ENCODE results near the gene NVL. TPM values are rescaled to one million over a fixed set of nuclear protein-coding genes. Genes with fewer than 3 reads are reported as not detected.

Gene NVL
- total and polyA plus RNA-seq, 4 donors = 5.3 to 14.0 (median 11.0) TPM

GRCh38 chr1:224331824-224332223 lies 1.9 kb upstream of the NVL start (continued):
- no peak for TF ChIP-seq REST (IDR thresholded peaks at IDR 0.05)
- no peak for TF ChIP-seq NR2F2 (IDR thresholded peaks at IDR 0.05)
- no peak for TF ChIP-seq ATF3 (IDR thresholded peaks at IDR 0.05)
- no peak for TF ChIP-seq MAX (IDR thresholded peaks at IDR 0.05)
- no peak for TF ChIP-seq YY1 (IDR thresholded peaks at IDR 0.05)
- no peak for TF ChIP-seq SP1 (IDR thresholded peaks at IDR 0.05)
- TF ChIP-seq HNF4A (conservative IDR thresholded peaks at IDR 0.05) = no peak
- TF ChIP-seq FOXA1 (IDR thresholded peaks at IDR 0.05) = no peak
- no peak for TF ChIP-seq RXRA (IDR thresholded peaks at IDR 0.05)
- TF ChIP-seq GABPA (IDR thresholded peaks at IDR 0.05 in 1 of 2, conservative IDR thresholded peaks at IDR 0.05 in 1 of 2) = no peak

GRCh38 chr1:224331326-224331725 lies 1.4 kb upstream of the NVL start:
- Histone ChIP-seq H3K9me3 (ENCODE audit: control insufficient read depth in 4 of 4, low read length in 3 of 4) (no peaks in the 10 kb centered on the region), H3K27me3 (ENCODE audit: control insufficient read depth in 4 of 4, insufficient read depth in 4 of 4, low read length in 3 of 4) (no peaks in the 10 kb centered on the region), H3K4me1 (ENCODE audit: control insufficient read depth in 4 of 4, insufficient read depth in 4 of 4, low read length in 3 of 4) (peaks cover 6 to 32% (median 25%) of the 10 kb centered on the region in 4 donors), H3K4me3 (ENCODE audit: low read depth in 1 of 3, low read length in 3 of 3) (no peak overlapping the region), H3K9ac (ENCODE audit: low read depth in 1 of 2, low read length in 2 of 2) (no peak overlapping the region), H3K36me3 (ENCODE audit: control insufficient read depth in 4 of 4, insufficient read depth in 3 of 4, low read depth in 1 of 4, low read length in 3 of 4) (no peaks in the 10 kb centered on the region), H3K27ac (ENCODE audit: low read depth in 1 of 2, low read length in 2 of 2) (no peak overlapping the region)
- WGBS = 96% methylated on average over 2 of the region's 2 CpGs
- TF ChIP-seq EGR1 (IDR thresholded peaks at IDR 0.05; ENCODE audit: low read depth in 2 of 2) (no peak), JUND (IDR thresholded peaks at IDR 0.05) (no peak), REST (IDR thresholded peaks at IDR 0.05) (no peak), HNF4A (conservative IDR thresholded peaks at IDR 0.05) (no peak), RAD21 (IDR thresholded peaks at IDR 0.05) (no peak), FOXA1 (IDR thresholded peaks at IDR 0.05) (no peak), YY1 (IDR thresholded peaks at IDR 0.05) (no peak), ZBTB33 (IDR thresholded peaks at IDR 0.05) (no peak), FOXA2 (IDR thresholded peaks at IDR 0.05) (no peak), CTCF (IDR thresholded peaks at IDR 0.05; ENCODE audit: low read depth, low read length, missing input control) (no peak), SP1 (IDR thresholded peaks at IDR 0.05) (no peak), ATF3 (IDR thresholded peaks at IDR 0.05) (no peak)
- no peak for DNase-seq (ENCODE audit: low spot score)
